A673 (cell line): ENCODE measurements around the gene OXT. TPM values are rescaled to one million over a fixed set of nuclear protein-coding genes. Genes with fewer than 3 reads are reported as not detected.

Experiments
- BruUV-seq: library from RNA; stranded (reverse); fragments of 400-500 nt; replicated peaks from 2 replicates; lab custom pipeline; 2021; lab: Mats Ljungman, UMichigan
- CTCF ChIA-PET: fragments of 300-600 bp; sonication (Branson Sonifier 250); formaldehyde crosslinking; loops from one replicate; lab custom pipeline; 2022; ENCODE audit warnings: antibody characterized with exemption; lab: Charles Lee
- POLR2A ChIA-PET: fragments of 300-600 bp; sonication (Branson Sonifier 250); formaldehyde crosslinking; loops from one replicate; lab custom pipeline; 2022; ENCODE audit warnings: antibody characterized with exemption; ENCODE audit not compliant: low non-redundant PET; lab: Charles Lee
- DNase-seq: peaks from one replicate; pipeline ENCODE4 v3.0.0-alpha.2; 2015; ENCODE audit warnings: low spot score
- H3K27ac ChIP-seq: fragments of 200-600 bp; sonication (generic); 2 replicates; pipeline ENCODE4 v1.5.1; 2016; ENCODE audit warnings: mixed run types, low read depth, mild to moderate bottlenecking, mixed read lengths, antibody characterized with exemption, low read length; ENCODE audit not compliant: poor library complexity, severe bottlenecking
- H3K27me3 ChIP-seq: fragments of 200-600 bp; sonication (generic); replicated peaks from 2 replicates; pipeline ENCODE4 v1.6.1; 2017; ENCODE audit warnings: mixed run types, low read depth, mild to moderate bottlenecking, mixed read lengths, antibody characterized with exemption, low read length; ENCODE audit not compliant: insufficient read depth, poor library complexity
- H3K36me3 ChIP-seq: fragments of 200-600 bp; sonication (generic); 2 replicates; pipeline ENCODE4 v1.6.1; 2016; ENCODE audit warnings: mixed run types, mild to moderate bottlenecking, mixed read lengths, antibody characterized with exemption, low read length; ENCODE audit not compliant: insufficient read depth, poor library complexity, severe bottlenecking
- H3K4me1 ChIP-seq: fragments of 200-600 bp; sonication (generic); 2 replicates; pipeline ENCODE4 v1.6.1; 2017; ENCODE audit warnings: mixed run types, mild to moderate bottlenecking, mixed read lengths, antibody characterized with exemption, low read length; ENCODE audit not compliant: insufficient read depth, poor library complexity, severe bottlenecking
- H3K4me3 ChIP-seq: fragments of 200-600 bp; sonication (generic); 2 replicates; pipeline ENCODE4 v1.5.1; 2016; ENCODE audit warnings: low read depth, mixed run types, mild to moderate bottlenecking, mixed read lengths, low read length; ENCODE audit not compliant: poor library complexity, severe bottlenecking
- H3K9me3 ChIP-seq: fragments of 200-600 bp; sonication (generic); 2 replicates; pipeline ENCODE4 v1.6.1; 2016; ENCODE audit warnings: mixed run types, low read depth, mild to moderate bottlenecking, mixed read lengths, antibody characterized with exemption, low read length; ENCODE audit not compliant: poor library complexity, severe bottlenecking
- EZH2 ChIP-seq: fragments of 200-600 bp; sonication (generic); IDR thresholded peaks from 2 replicates; pipeline ENCODE4 v1.6.1; 2017; ENCODE audit warnings: borderline replicate concordance, low read depth, mild to moderate bottlenecking, mixed read lengths, antibody characterized with exemption, low read length; ENCODE audit not compliant: poor library complexity, severe bottlenecking
- intact Hi-C: fragments of 100-400 bp; cut with micrococcal nuclease; formaldehyde crosslinking; loops from one replicate; pipeline ENCODE4 v1.10.0; 2022; ENCODE audit not compliant: unreplicated experiment
- total RNA-seq: library from RNA; stranded (reverse); gene quantifications from 2 replicates; pipeline ENCODE4 v1.2.3, GENCODE V29; 2021
- TF ChIP-seq, protein P1 (sequence below): fragments of 300-800, 200-600 bp; sonication (generic); conservative IDR thresholded peaks from 2 replicates; pipeline ENCODE4 v1.5.1; 2017; ENCODE audit warnings: low read depth, mild to moderate bottlenecking, antibody characterized with exemption, low read length, moderate library complexity, mixed read lengths

The OXT gene
- total RNA-seq, 1 experiment from 2014 or later, result not detected

DNA sequence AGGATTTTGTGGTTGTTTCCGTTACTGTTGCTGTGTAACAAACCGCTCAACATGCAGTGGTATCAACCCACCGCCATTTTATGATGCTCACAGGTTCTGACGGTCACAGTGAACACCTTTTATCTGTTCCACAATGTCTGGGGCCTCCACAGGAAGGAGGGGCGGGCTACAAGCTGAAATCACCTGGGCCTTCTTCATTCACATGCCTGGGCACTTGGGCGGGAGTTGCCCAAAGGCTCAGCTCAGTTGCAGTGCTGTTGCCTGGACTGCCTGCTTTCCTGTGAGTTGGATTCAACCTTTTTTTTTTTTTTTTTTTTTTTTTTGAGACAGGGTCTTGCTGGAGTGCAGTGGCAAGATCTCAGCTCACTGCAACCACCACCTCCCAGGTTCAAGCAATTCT is 29.8 kb downstream of the OXT start:
- no TSS peak for BruUV-seq
- no peaks in the 10 kb centered on the region for H3K27me3 ChIP-seq
- CTCF ChIA-PET, result no interaction called here

DNA sequence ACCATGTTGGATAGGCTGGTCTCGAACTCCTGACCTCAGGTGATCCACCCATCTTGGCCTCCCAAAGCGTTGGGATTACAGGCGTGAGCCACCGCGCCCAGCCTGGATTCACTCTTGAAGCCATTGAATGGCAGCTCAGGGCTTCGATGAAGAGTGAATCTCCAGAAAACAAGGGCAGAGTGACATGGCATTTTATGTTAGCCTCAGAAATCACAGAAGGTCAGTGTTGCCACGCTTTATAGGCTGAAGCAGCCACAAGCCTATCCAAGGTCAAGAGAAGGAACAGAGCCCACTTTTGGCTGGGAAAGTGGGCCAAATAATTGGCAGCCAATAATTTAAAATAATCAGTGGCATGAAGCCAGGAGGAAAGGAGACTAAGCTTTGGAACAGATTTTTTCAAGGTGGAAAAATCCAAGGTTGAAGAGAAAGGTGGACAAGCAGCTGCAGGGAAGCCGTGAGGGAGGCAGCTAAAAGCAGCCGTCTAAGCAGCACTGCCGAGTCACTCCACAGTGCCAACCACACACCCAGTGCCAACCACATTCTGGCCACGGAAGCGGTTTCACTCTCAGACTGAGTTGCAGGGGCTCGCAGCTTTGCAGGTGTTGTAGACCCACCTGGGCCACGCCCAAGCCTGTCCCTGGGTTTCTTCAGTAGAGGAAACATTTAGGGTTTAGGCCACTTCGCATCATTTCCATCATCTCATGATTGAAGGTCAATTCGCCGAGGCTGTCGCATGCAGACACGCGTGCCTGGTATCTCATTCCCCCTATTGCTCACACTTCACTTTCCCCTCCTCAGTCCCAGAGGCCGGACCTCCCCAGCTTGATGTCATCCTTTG is 30.5 kb downstream of the OXT start:
- intact Hi-C loops, result no loop called here
- Histone ChIP-seq H3K9me3 (no peaks in the 10 kb centered on the region), H3K27me3 (no peaks in the 10 kb centered on the region), H3K4me3 (no peak overlapping the region), H3K4me1 (no peaks in the 10 kb centered on the region), H3K27ac (no peak overlapping the region), H3K36me3 (no peaks in the 10 kb centered on the region)
- DNase-seq, result no peak
- no peak for TF ChIP-seq EZH2
- TF ChIP-seq, protein P1, sequence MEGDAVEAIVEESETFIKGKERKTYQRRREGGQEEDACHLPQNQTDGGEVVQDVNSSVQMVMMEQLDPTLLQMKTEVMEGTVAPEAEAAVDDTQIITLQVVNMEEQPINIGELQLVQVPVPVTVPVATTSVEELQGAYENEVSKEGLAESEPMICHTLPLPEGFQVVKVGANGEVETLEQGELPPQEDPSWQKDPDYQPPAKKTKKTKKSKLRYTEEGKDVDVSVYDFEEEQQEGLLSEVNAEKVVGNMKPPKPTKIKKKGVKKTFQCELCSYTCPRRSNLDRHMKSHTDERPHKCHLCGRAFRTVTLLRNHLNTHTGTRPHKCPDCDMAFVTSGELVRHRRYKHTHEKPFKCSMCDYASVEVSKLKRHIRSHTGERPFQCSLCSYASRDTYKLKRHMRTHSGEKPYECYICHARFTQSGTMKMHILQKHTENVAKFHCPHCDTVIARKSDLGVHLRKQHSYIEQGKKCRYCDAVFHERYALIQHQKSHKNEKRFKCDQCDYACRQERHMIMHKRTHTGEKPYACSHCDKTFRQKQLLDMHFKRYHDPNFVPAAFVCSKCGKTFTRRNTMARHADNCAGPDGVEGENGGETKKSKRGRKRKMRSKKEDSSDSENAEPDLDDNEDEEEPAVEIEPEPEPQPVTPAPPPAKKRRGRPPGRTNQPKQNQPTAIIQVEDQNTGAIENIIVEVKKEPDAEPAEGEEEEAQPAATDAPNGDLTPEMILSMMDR, result no peak
- ChIA-PET POLR2A (no interaction called here), CTCF (interaction anchor here (0.5 kb wide), 1 partner anchor 217 kb away, joined by 10 read pairs; no protein-coding TSS in a partner anchor)
- BruUV-seq, result no TSS peak

More for the DNA sequence above, 29.8 kb downstream of the OXT start:
- Histone ChIP-seq H3K9me3 (no peaks in the 10 kb centered on the region), H3K27ac (no peak overlapping the region), H3K4me1 (no peaks in the 10 kb centered on the region), H3K4me3 (no peak overlapping the region), H3K36me3 (no peaks in the 10 kb centered on the region)
- POLR2A ChIA-PET, result no interaction called here
- no peak for DNase-seq
- TF ChIP-seq, protein P1, result no peak
- TF ChIP-seq EZH2, result no peak
- intact Hi-C loops, result no loop called here

GRCh38 chr20:3102575-3103368 is 31.4 kb downstream of the OXT start:
- H3K36me3 ChIP-seq, result no peaks in the 10 kb centered on the region
- no TSS peak for BruUV-seq
- H3K4me3 ChIP-seq, result no peak overlapping the region
- CTCF ChIA-PET, result interaction anchor here (0.5 kb wide), 1 partner anchor 216 kb away, joined by 10 read pairs; no protein-coding TSS in a partner anchor
- intact Hi-C loops, result no loop called here
- no peak for DNase-seq
- no peaks in the 10 kb centered on the region for H3K4me1 ChIP-seq
- H3K27me3 ChIP-seq, result no peaks in the 10 kb centered on the region
- no peaks in the 10 kb centered on the region for H3K9me3 ChIP-seq
- POLR2A ChIA-PET, result no interaction called here
- TF ChIP-seq, protein P1, result no peak
- TF ChIP-seq EZH2, result no peak
- no peak overlapping the region for H3K27ac ChIP-seq
